ENCODE results near the gene OXNAD1. TPM values are rescaled to one million over a fixed set of nuclear protein-coding genes. Genes with fewer than 3 reads are reported as not detected.

OXNAD1 gene
- total RNA-seq, 1 experiment from 2014 or later, result 27.6 TPM

DNA sequence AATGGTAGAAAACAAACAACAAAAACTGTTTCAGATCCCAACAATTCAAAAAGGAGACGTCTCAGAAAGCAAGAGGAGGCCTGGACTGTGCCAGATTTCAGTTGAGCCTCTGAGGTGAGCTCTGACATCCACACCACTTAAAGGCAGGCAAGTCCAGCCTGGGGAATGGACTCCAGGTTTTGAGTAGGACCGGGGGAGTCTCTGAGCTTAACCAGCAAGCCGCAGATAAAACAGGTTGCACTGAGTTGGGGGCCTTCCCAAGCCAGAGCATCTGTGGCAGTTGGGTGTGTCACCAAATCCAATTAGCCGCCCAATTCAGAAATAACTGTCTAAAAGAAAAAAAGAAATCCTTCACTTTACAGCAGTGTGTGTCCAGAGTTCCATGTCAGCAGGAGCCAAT lies 54.7 kb downstream of the OXNAD1 start:
- no peak for DNase-seq (ENCODE audit: unreplicated experiment)
- Mint-ChIP-seq H3K4me1 (ENCODE audit: insufficient read depth, unreplicated experiment) (no peaks in the 10 kb centered on the region), H3K9me3 (ENCODE audit: unreplicated experiment) (no peaks in the 10 kb centered on the region), H3K27ac (ENCODE audit: low read depth, unreplicated experiment) (no peak overlapping the region), H3K27me3 (ENCODE audit: insufficient read depth, unreplicated experiment) (no peaks in the 10 kb centered on the region), H3K4me3 (ENCODE audit: unreplicated experiment) (no peak overlapping the region), H3K36me3 (ENCODE audit: insufficient read depth, unreplicated experiment) (no peaks in the 10 kb centered on the region)
- ChIA-PET POLR2A (no interaction called here), CTCF (interaction anchor here (0.8 to 2.5 kb wide), 4 partner anchors 10 to 232 kb away, joined by 3 to 12 read pairs (median 6); no protein-coding TSS in a partner anchor)
- no TSS peak for BruUV-seq (replicated peaks)
- TF ChIP-seq, protein P1, sequence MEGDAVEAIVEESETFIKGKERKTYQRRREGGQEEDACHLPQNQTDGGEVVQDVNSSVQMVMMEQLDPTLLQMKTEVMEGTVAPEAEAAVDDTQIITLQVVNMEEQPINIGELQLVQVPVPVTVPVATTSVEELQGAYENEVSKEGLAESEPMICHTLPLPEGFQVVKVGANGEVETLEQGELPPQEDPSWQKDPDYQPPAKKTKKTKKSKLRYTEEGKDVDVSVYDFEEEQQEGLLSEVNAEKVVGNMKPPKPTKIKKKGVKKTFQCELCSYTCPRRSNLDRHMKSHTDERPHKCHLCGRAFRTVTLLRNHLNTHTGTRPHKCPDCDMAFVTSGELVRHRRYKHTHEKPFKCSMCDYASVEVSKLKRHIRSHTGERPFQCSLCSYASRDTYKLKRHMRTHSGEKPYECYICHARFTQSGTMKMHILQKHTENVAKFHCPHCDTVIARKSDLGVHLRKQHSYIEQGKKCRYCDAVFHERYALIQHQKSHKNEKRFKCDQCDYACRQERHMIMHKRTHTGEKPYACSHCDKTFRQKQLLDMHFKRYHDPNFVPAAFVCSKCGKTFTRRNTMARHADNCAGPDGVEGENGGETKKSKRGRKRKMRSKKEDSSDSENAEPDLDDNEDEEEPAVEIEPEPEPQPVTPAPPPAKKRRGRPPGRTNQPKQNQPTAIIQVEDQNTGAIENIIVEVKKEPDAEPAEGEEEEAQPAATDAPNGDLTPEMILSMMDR (IDR thresholded peaks at IDR 0.05; ENCODE audit: unreplicated experiment), result no peak
- intact Hi-C loops (cut with micrococcal nuclease), result no loop called here

DNA sequence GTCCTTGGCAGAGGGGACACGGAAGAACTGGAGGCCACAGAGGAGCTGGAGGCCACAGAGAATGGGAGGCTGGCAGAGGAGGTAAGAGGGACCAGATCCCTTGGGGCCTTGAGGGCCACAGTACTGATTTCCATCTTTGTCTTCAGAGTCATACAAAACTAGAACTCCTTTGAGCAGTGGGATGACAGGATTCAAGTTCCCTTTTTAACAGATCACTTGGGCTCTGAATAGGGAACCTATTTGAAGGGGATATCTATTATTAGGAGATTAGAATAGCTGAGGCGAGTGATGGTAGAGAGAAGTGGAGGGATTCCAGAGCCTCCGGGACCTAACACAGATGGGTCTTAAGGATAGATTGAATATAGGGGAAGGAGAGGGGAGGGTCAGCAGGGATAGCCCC lies 55.7 kb downstream of the OXNAD1 start:
- no peak for DNase-seq (ENCODE audit: unreplicated experiment)
- H3K4me3 Mint-ChIP-seq (ENCODE audit: unreplicated experiment), result no peak overlapping the region
- ChIA-PET CTCF (interaction anchor here (0.6 to 2.5 kb wide), 6 partner anchors 9 to 231 kb away, joined by 3 to 12 read pairs (median 4); no protein-coding TSS in a partner anchor), POLR2A (no interaction called here)
- TF ChIP-seq, protein P1 (IDR thresholded peaks at IDR 0.05; ENCODE audit: unreplicated experiment), result no peak
- no peaks in the 10 kb centered on the region for H3K4me1 Mint-ChIP-seq (ENCODE audit: insufficient read depth, unreplicated experiment)
- H3K27ac Mint-ChIP-seq (ENCODE audit: low read depth, unreplicated experiment), result no peak overlapping the region
- no peaks in the 10 kb centered on the region for H3K36me3 Mint-ChIP-seq (ENCODE audit: insufficient read depth, unreplicated experiment)
- H3K9me3 Mint-ChIP-seq (ENCODE audit: unreplicated experiment), result no peaks in the 10 kb centered on the region
- intact Hi-C loops (cut with micrococcal nuclease), result no loop called here
- BruUV-seq (replicated peaks), result no TSS peak
- no peaks in the 10 kb centered on the region for H3K27me3 Mint-ChIP-seq (ENCODE audit: insufficient read depth, unreplicated experiment)

- no peak for DNase-seq (ENCODE audit: unreplicated experiment)
- Mint-ChIP-seq H3K4me1 (ENCODE audit: insufficient read depth, unreplicated experiment) (no peaks in the 10 kb centered on the region), H3K36me3 (ENCODE audit: insufficient read depth, unreplicated experiment) (no peaks in the 10 kb centered on the region), H3K4me3 (ENCODE audit: unreplicated experiment) (no peak overlapping the region), H3K27ac (ENCODE audit: low read depth, unreplicated experiment) (no peak overlapping the region), H3K27me3 (ENCODE audit: insufficient read depth, unreplicated experiment) (no peaks in the 10 kb centered on the region), H3K9me3 (ENCODE audit: unreplicated experiment) (no peaks in the 10 kb centered on the region)
- intact Hi-C loops (cut with micrococcal nuclease), result no loop called here
- TF ChIP-seq, protein P1 (IDR thresholded peaks at IDR 0.05; ENCODE audit: unreplicated experiment), result no peak
- no TSS peak for BruUV-seq (replicated peaks)
- ChIA-PET CTCF (no interaction called here), POLR2A (no interaction called here)
Observed at GRCh38 chr3:16322189-16322588, 57.2 kb downstream of the OXNAD1 start.

GRCh38 chr3:16323737-16324136 lies 58.7 kb downstream of the OXNAD1 start:
- H3K4me1 Mint-ChIP-seq (ENCODE audit: insufficient read depth, unreplicated experiment), result no peaks in the 10 kb centered on the region
- no peak overlapping the region for H3K27ac Mint-ChIP-seq (ENCODE audit: low read depth, unreplicated experiment)
- H3K9me3 Mint-ChIP-seq (ENCODE audit: unreplicated experiment), result no peaks in the 10 kb centered on the region
- ChIA-PET CTCF (interaction anchor here (0.7 kb wide), 1 partner anchor 13 kb away, joined by 3 read pairs; no protein-coding TSS in a partner anchor), POLR2A (interaction anchor here (0.7 kb wide), 1 partner anchor 213 kb away, joined by 3 read pairs; no protein-coding TSS in a partner anchor)
- H3K27me3 Mint-ChIP-seq (ENCODE audit: insufficient read depth, unreplicated experiment), result no peaks in the 10 kb centered on the region
- no peaks in the 10 kb centered on the region for H3K36me3 Mint-ChIP-seq (ENCODE audit: insufficient read depth, unreplicated experiment)
- intact Hi-C loops (cut with micrococcal nuclease), result no loop called here
- no TSS peak for BruUV-seq (replicated peaks)
- DNase-seq (ENCODE audit: unreplicated experiment), result no peak
- TF ChIP-seq, protein P1 (IDR thresholded peaks at IDR 0.05; ENCODE audit: unreplicated experiment), result no peak
- no peak overlapping the region for H3K4me3 Mint-ChIP-seq (ENCODE audit: unreplicated experiment)

Measured in MCF 10A (cell line).